Kidney (tissue), 14 donors: Measurements from ENCODE around the gene CKS1B. TPM values are rescaled to one million over a fixed set of nuclear protein-coding genes. Genes with fewer than 3 reads are reported as not detected.

Source experiments
- DNase-seq, 5 donors: peaks; one replicate each; pipeline ENCODE4 v3.0.0-alpha.2; 2013 to 2020
- FAIRE-seq: peaks from 2 replicates; lab custom pipeline; 2012; peaks lifted over from hg19 to GRCh38; lab: Jason Lieb, UNC
- H3K27ac ChIP-seq, 2 donors: one replicate each; pipeline ENCODE4 v1.7.0; 2013; ENCODE audit warnings: low read depth in 2 of 2, low read length in 2 of 2, inconsistent platforms in 1 of 2
- H3K27me3 ChIP-seq: one replicate; pipeline ENCODE4 v1.7.1; 2013; ENCODE audit warnings: low read length, inconsistent platforms; ENCODE audit not compliant: control insufficient read depth, insufficient read depth
- H3K36me3 ChIP-seq, 3 donors: one replicate each; pipeline versions ENCODE4 v1.7.0 to v1.7.1; 2013; ENCODE audit warnings: low read length in 3 of 3, control low read depth in 1 of 3, inconsistent platforms in 1 of 3; ENCODE audit not compliant: insufficient read depth in 3 of 3, control insufficient read depth in 2 of 3
- H3K4me1 ChIP-seq, 3 donors: one replicate each; pipeline versions ENCODE4 v1.7.0 to v1.7.1; 2013; ENCODE audit warnings: low read length in 3 of 3, inconsistent platforms in 1 of 3, low read depth in 1 of 3; ENCODE audit not compliant: control insufficient read depth in 2 of 3, insufficient read depth in 2 of 3
- H3K4me3 ChIP-seq, 3 donors: one replicate each; pipeline versions ENCODE4 v1.7.0 to v1.8.1; 2013; ENCODE audit warnings: low read length in 3 of 3, control low read depth in 1 of 3, inconsistent platforms in 1 of 3
- H3K9ac ChIP-seq, 3 donors: one replicate each; pipeline versions ENCODE4 v1.7.0 to v1.7.1; 2013; ENCODE audit warnings: low read length in 3 of 3, control low read depth in 1 of 3, inconsistent platforms in 1 of 3
- H3K9me3 ChIP-seq, 3 donors: one replicate each; pipeline versions ENCODE4 v1.7.0 to v1.7.1; 2013; ENCODE audit warnings: low read length in 3 of 3, control low read depth in 1 of 3, inconsistent platforms in 1 of 3; ENCODE audit not compliant: control insufficient read depth in 2 of 3, insufficient read depth in 1 of 3
- intact Hi-C: fragments of 100-400 bp; cut with DNase I; formaldehyde crosslinking; loops from one replicate; pipeline ENCODE4 v1.11.1; 2022
- polyA plus RNA-seq: library from polyadenylated mRNA; stranded (reverse); fragments of 350-450 nt; fragmentation: Illumina TruSeq; extraction: RNeasy Lipid Tissue Mini Kit (QIAGEN cat#74804); gene quantifications from one replicate; pipeline ENCODE4 v1.2.3, GENCODE V29; 2014; ENCODE audit warnings: low read depth, low replicate concordance; ENCODE audit not compliant: insufficient read depth
- total RNA-seq: library from RNA; stranded (reverse); fragmentation: NEBNext Ultra II Directional; extraction: Animal tissue kit (Norgen Biotek cat#: 25700); gene quantifications from one replicate; pipeline ENCODE4 v1.2.1, GENCODE V29; 2021
- TF ChIP-seq, protein P1 (sequence below): IDR thresholded peaks from 3 replicates; pipeline ENCODE4 v1.5.1; 2012; ENCODE audit warnings: mild to moderate bottlenecking, moderate library complexity, borderline replicate concordance; ENCODE audit not compliant: insufficient read depth; ENCODE audit errors: extremely low read depth
- donor health status: control.
- donor health status: control.
- donor health status: control.
- donor health status: control.
- donor health status: control.
- donor health status: DM: yes; HTN: yes; CAD: no.
- donor health status: Normal renal cell carcinoma (clear cell type).

CKS1B gene
- total and polyA plus RNA-seq, 2 donors from 2014 or later = 23.1 to 43.1 TPM

DNA sequence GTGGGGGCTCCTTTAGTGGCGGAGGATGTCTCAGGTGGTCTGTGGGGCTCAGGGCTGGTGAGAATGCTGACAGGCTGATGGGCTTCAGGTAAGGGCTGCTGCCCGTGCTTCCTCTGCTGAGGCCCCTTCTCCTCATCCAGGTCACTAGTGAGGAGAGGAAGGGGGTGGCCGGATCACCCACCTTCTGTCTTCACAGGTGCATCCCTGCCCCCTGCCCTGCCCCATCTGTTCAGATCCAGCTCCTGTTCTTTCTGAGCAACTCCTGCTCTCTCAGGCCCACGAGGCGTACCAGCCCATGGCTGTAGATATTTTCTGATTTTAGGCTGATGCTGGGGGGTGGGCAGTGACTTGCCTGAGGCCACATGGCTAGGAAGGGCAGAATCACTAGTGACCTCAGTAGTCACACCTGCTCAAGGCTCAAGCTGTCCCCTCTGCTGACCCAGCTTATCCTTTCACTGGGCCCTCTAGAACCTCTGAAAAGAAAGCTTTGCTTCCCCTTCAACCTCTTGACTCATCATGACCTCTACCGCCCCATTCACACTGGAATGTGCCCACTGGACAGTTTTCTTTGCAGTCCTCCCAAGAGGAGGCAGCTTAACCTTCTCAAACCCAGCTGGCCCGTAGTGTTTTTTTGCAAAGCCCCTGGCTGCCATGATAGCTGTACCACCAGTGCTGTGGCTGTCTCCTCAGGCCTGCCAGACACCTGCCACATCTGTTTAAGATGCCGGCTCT, 44.3 kb downstream of the CKS1B start:
- H3K9ac ChIP-seq = no peak overlapping the region
- H3K27me3 ChIP-seq = no peaks in the 10 kb centered on the region
- peaks cover 0 to 17% (median 4%) of the 10 kb centered on the region in 3 donors for H3K4me1 ChIP-seq
- TF ChIP-seq, protein P1, sequence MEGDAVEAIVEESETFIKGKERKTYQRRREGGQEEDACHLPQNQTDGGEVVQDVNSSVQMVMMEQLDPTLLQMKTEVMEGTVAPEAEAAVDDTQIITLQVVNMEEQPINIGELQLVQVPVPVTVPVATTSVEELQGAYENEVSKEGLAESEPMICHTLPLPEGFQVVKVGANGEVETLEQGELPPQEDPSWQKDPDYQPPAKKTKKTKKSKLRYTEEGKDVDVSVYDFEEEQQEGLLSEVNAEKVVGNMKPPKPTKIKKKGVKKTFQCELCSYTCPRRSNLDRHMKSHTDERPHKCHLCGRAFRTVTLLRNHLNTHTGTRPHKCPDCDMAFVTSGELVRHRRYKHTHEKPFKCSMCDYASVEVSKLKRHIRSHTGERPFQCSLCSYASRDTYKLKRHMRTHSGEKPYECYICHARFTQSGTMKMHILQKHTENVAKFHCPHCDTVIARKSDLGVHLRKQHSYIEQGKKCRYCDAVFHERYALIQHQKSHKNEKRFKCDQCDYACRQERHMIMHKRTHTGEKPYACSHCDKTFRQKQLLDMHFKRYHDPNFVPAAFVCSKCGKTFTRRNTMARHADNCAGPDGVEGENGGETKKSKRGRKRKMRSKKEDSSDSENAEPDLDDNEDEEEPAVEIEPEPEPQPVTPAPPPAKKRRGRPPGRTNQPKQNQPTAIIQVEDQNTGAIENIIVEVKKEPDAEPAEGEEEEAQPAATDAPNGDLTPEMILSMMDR = no peak
- no peak overlapping the region for H3K4me3 ChIP-seq
- FAIRE-seq (no peak), DNase-seq (peak in 1 of 5 donors; percentile 67)
- H3K9me3 ChIP-seq = no peaks in the 10 kb centered on the region
- H3K27ac ChIP-seq = no peak overlapping the region
- H3K36me3 ChIP-seq = no peaks in the 10 kb centered on the region
- intact Hi-C loops = no loop called here

DNA sequence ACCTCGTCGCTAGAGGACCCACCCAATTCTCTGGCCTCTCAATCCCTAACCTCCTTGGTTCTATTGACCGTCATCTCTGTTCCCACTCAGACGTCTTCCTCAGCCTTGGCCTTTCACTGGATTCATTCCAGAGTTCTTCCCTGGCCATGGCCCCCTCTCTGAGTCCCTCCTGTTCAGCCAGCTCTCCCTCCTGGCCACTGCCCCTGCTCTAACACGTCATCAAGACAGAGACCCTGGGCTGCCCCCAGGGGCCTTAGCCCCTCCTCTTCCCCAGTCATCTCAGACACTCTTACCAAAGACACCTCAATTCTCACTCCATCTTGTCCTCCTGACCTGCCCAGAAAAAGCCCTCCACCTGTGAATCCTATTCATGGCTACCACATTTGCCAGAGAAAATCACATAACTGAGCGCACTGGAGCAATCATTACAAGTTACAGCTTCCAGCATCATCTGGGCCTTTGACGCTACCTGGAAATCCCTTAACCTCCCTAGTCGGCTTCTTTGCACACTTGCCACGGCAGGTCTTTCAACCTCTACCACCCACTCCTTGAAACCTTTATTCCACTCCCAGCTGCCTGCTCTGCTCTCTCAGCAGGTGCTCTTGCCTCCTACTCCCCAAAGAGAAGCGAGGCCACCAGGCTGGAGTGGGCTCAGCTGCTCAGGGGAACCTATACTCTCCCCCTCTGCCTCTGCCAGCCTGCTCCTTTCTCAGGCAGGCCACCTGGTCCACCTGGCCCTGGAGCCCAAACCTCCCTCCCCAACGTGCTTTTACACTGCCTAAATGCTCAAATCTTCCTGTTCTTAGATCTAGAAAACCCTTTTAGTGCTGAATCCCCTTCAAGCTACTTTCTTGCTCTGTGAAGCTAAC, 45.1 kb downstream of the CKS1B start:
- Histone ChIP-seq H3K4me1 (peaks cover 0 to 16% (median 4%) of the 10 kb centered on the region in 3 donors), H3K9me3 (no peaks in the 10 kb centered on the region), H3K4me3 (no peak overlapping the region), H3K27me3 (no peaks in the 10 kb centered on the region), H3K9ac (no peak overlapping the region), H3K36me3 (no peaks in the 10 kb centered on the region), H3K27ac (no peak overlapping the region)
- DNase-seq (peak in 1 of 5 donors; percentile 61), FAIRE-seq (no peak)
- TF ChIP-seq, protein P1 = no peak
- intact Hi-C loops = no loop called here

DNA sequence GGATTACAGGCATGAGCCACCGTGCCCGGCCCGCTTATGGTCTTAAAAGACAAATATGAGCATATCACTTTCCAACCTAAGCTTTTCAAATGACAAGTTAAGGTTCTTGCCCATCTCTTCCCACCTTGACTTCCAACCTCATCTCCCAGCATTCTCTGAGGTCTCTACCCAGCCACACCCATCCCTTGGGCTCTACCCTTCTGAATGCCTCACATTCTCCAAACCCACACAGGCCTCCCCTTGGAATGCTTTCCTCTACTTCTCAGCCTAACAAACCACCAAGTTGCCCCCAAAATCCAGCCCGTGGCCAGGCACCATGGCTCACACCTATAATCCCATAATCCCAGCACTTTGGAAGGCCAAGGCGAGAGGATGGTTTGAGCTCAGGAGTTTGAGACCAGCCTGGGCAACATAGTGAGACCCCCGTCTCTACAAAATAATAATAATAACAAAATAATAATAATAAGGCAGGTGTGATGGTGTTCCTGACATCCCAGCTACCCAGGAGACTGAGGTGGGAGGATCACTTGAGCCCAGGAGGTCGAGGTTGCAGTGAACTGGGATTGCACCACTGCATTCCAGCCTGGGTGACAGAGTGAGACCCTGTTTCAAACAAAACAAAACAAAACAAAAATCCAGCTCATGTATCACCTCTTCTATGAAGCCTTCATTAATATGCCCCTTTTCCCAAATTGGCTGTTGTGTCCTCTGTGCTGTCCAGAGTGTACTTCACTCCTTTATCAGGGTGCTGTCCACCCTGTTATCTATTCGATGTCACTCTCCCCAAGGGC, 47.9 kb downstream of the CKS1B start:
- H3K9me3 ChIP-seq = no peaks in the 10 kb centered on the region
- no peak for FAIRE-seq

More for the DNA sequence above, 47.9 kb downstream of the CKS1B start:
- no peaks in the 10 kb centered on the region for H3K36me3 ChIP-seq
- DNase-seq = peak in 1 of 5 donors; percentile 38
- no peak overlapping the region for H3K27ac ChIP-seq
- TF ChIP-seq, protein P1 = no peak
- intact Hi-C loops = no loop called here
- no peaks in the 10 kb centered on the region for H3K27me3 ChIP-seq
- H3K4me1 ChIP-seq = peaks cover 0 to 11% (median 4%) of the 10 kb centered on the region in 3 donors
- no peak overlapping the region for H3K9ac ChIP-seq
- no peak overlapping the region for H3K4me3 ChIP-seq
